IPS-18a (cell line): ENCODE results near the gene SLC20A1.

Experiments used
- H3K27ac ChIP-seq: one replicate; pipeline ENCODE4 v1.5.1; 2013; ENCODE audit warnings: low read length
- H3K27me3 ChIP-seq: one replicate; pipeline ENCODE4 v1.6.1; 2013; ENCODE audit warnings: mild to moderate bottlenecking, low read length; ENCODE audit not compliant: control insufficient read depth, insufficient read depth
- H3K36me3 ChIP-seq: one replicate; pipeline ENCODE4 v1.6.1; 2013; ENCODE audit warnings: low read depth, low read length; ENCODE audit not compliant: control insufficient read depth
- H3K4me1 ChIP-seq: one replicate; pipeline ENCODE4 v1.6.1; 2013; ENCODE audit warnings: low read depth, low read length; ENCODE audit not compliant: control insufficient read depth
- H3K4me3 ChIP-seq: one replicate; pipeline ENCODE4 v1.5.1; 2013; ENCODE audit warnings: low read length
- H3K9ac ChIP-seq: one replicate; pipeline ENCODE4 v1.6.1; 2013; ENCODE audit warnings: mild to moderate bottlenecking, low read length, moderate library complexity
- H3K9me3 ChIP-seq: one replicate; pipeline ENCODE4 v1.6.1; 2013; ENCODE audit warnings: low read depth, low read length; ENCODE audit not compliant: control insufficient read depth

The SLC20A1 gene

DNA sequence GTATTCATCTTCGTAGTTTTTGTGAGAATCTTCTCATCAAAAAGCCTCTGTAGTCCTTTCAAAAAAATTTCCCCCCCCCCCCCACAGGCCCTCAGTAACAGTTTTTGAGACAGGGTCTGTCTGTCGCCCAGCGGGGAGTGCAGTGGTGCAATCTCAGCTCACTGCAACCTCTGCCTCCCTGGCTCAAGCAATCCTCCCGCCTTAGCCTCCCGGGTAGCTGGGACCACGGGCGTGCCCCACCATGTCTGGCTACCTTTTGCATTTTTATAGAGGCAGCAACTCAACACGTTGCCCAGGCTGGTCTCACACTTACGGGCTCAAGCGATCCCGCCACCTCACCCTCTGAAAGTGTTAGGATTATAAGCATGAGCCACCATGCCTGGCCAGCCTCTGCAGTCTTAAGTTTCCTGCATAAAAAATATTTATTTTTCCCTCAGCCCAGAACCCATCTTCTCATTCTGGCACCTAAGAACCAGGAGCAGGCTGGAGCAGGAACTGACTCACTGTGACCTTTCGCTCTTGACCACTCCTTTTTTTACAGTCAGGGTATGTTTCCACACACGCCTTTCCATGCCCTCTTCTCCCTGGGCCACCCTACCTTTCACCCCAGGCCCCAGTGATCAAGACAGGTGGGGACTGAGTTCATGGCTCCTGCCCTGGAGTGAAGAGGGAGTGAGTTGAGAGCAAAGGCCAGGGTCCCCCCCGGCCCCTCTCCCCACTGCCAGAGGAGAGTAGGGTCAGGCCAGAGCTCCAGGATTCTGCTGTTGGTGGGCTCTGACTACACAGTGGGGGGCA, 42.5 kb downstream of the SLC20A1 start:
- H3K36me3 ChIP-seq, result no peaks in the 10 kb centered on the region
- H3K27me3 ChIP-seq, result no peaks in the 10 kb centered on the region
- H3K9ac ChIP-seq, result no peak overlapping the region
- no peak overlapping the region for H3K4me3 ChIP-seq
- no peak overlapping the region for H3K27ac ChIP-seq
- peaks cover 3% of the 10 kb centered on the region for H3K4me1 ChIP-seq
- H3K9me3 ChIP-seq, result no peaks in the 10 kb centered on the region

DNA sequence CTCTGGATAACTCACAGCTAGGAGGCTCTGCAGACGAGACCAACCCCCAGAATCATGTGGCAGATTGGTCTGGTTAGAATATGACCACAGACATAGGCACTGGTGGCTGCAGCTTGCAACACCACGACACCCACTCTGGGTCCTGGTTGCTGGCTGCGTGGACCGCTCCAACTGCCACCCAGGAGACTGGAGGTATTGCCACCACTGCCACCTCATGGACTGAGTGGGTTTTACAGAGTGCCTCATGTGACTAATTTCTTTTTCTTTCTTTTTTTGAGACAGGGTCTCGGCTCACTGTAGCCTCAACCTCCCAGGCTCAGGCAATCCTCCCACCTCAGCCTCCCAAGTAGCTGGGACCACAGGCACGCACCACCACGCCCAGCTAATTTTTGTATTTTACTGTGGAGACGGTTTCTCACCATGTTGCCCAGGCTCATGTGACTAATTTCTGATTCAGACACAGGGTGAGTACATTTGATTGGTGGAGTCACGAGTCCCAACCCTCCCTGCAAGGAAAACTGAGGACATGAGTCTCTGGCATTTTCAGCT, 45.2 kb downstream of the SLC20A1 start:
- Histone ChIP-seq H3K27ac (no peak overlapping the region), H3K9me3 (no peaks in the 10 kb centered on the region), H3K4me3 (no peak overlapping the region), H3K9ac (no peak overlapping the region), H3K36me3 (no peaks in the 10 kb centered on the region), H3K27me3 (no peaks in the 10 kb centered on the region), H3K4me1 (peaks cover 3% of the 10 kb centered on the region)

GRCh38 chr2:112691881-112692281, 46.1 kb downstream of the SLC20A1 start:
- Histone ChIP-seq H3K4me1 (peaks cover 3% of the 10 kb centered on the region), H3K9me3 (no peaks in the 10 kb centered on the region), H3K36me3 (no peaks in the 10 kb centered on the region), H3K4me3 (no peak overlapping the region), H3K9ac (no peak overlapping the region), H3K27ac (no peak overlapping the region), H3K27me3 (no peaks in the 10 kb centered on the region)

- no peaks in the 10 kb centered on the region for H3K36me3 ChIP-seq
- H3K4me1 ChIP-seq, result peaks cover 3% of the 10 kb centered on the region
- no peaks in the 10 kb centered on the region for H3K9me3 ChIP-seq
- no peaks in the 10 kb centered on the region for H3K27me3 ChIP-seq
- no peak overlapping the region for H3K9ac ChIP-seq
- no peak overlapping the region for H3K27ac ChIP-seq
- no peak overlapping the region for H3K4me3 ChIP-seq
Measured at GRCh38 chr2:112692495-112692911, 46.8 kb downstream of the SLC20A1 start.

DNA sequence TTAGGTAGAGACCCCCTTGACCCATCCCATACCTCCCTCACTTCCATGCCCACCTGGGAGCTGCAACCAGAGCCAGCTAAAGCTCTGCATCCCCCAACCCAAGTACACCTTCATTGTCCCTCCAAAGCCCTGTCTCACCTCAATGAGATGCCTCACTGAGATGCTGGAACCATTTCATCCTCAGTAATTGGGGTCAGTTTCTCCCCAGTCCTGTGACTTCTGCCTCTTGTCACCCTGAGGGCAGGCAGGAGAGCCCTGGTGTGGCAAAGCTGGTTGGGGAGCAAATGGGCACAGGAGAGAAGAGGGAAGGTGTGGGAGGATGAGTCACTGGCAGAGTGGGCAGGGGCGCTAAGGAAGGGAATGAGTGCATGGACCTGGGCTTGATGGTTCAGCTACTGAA, 47.2 kb downstream of the SLC20A1 start:
- Histone ChIP-seq H3K27me3 (no peaks in the 10 kb centered on the region), H3K9ac (no peak overlapping the region), H3K4me3 (no peak overlapping the region), H3K27ac (no peak overlapping the region), H3K4me1 (peaks cover 3% of the 10 kb centered on the region), H3K9me3 (no peaks in the 10 kb centered on the region), H3K36me3 (no peaks in the 10 kb centered on the region)

GRCh38 chr2:112693596-112693995, 47.9 kb downstream of the SLC20A1 start:
- Histone ChIP-seq H3K9ac (no peak overlapping the region), H3K36me3 (no peaks in the 10 kb centered on the region), H3K9me3 (no peaks in the 10 kb centered on the region), H3K27ac (no peak overlapping the region), H3K27me3 (no peaks in the 10 kb centered on the region), H3K4me1 (peaks cover 3% of the 10 kb centered on the region), H3K4me3 (no peak overlapping the region)

GRCh38 chr2:112694182-112694581, 48.4 kb downstream of the SLC20A1 start:
- no peaks in the 10 kb centered on the region for H3K36me3 ChIP-seq
- peaks cover 3% of the 10 kb centered on the region for H3K4me1 ChIP-seq
- H3K9me3 ChIP-seq, result no peaks in the 10 kb centered on the region
- no peak overlapping the region for H3K4me3 ChIP-seq
- H3K27ac ChIP-seq, result no peak overlapping the region
- H3K27me3 ChIP-seq, result no peaks in the 10 kb centered on the region
- H3K9ac ChIP-seq, result no peak overlapping the region

GRCh38 chr2:112698834-112699515, 53.2 kb downstream of the SLC20A1 start:
- H3K9ac ChIP-seq, result no peak overlapping the region
- H3K9me3 ChIP-seq, result no peaks in the 10 kb centered on the region
- H3K27me3 ChIP-seq, result no peaks in the 10 kb centered on the region
- H3K4me3 ChIP-seq, result no peak overlapping the region
- H3K27ac ChIP-seq, result no peak overlapping the region
- no peaks in the 10 kb centered on the region for H3K36me3 ChIP-seq
- no peaks in the 10 kb centered on the region for H3K4me1 ChIP-seq

- H3K27ac ChIP-seq, result no peak overlapping the region
- H3K9me3 ChIP-seq, result no peaks in the 10 kb centered on the region
- no peaks in the 10 kb centered on the region for H3K27me3 ChIP-seq
- H3K4me3 ChIP-seq, result no peak overlapping the region
- H3K4me1 ChIP-seq, result no peaks in the 10 kb centered on the region
- H3K9ac ChIP-seq, result no peak overlapping the region
- H3K36me3 ChIP-seq, result no peaks in the 10 kb centered on the region
Measured at GRCh38 chr2:112699984-112700667, 54.4 kb downstream of the SLC20A1 start.

GRCh38 chr2:112701052-112701451, 55.3 kb downstream of the SLC20A1 start:
- H3K27ac ChIP-seq, result no peak overlapping the region
- H3K9ac ChIP-seq, result no peak overlapping the region
- no peaks in the 10 kb centered on the region for H3K36me3 ChIP-seq
- H3K4me1 ChIP-seq, result no peaks in the 10 kb centered on the region
- H3K9me3 ChIP-seq, result no peaks in the 10 kb centered on the region
- H3K4me3 ChIP-seq, result no peak overlapping the region
- no peaks in the 10 kb centered on the region for H3K27me3 ChIP-seq

GRCh38 chr2:112703684-112704083, 57.9 kb downstream of the SLC20A1 start:
- no peak overlapping the region for H3K9ac ChIP-seq
- H3K27me3 ChIP-seq, result no peaks in the 10 kb centered on the region
- no peaks in the 10 kb centered on the region for H3K9me3 ChIP-seq
- no peaks in the 10 kb centered on the region for H3K36me3 ChIP-seq
- no peak overlapping the region for H3K4me3 ChIP-seq
- no peak overlapping the region for H3K27ac ChIP-seq
- no peaks in the 10 kb centered on the region for H3K4me1 ChIP-seq
